HG02571 (cell line): ENCODE data around the gene IGHMBP2.

Source experiments
- ATAC-seq: cut with Tn5 transposase; IDR thresholded peaks from one replicate; pipeline ENCODE4 v1.9.1; 2021; ENCODE audit warnings: mild to moderate bottlenecking, moderate library complexity; ENCODE audit not compliant: unreplicated experiment

IGHMBP2 gene

DNA sequence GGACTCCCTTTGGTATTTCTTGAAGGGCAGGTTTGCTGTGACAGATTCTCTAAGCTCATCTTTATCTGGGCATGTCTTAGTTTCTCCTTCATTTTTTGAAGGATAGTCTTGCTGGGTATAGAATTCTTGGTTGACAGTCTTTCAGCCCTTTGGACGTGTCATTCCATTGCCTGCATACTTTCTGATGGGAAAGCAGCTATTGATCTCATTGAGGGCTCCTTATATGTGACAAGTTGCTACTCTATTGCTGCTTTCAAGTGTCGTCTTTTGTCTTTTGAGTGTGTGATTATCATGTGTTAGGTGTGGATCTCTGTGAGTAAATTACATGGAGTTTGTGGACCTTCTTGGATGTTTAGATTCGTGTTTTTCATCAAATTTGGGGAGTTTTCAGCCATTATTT is 21.9 kb downstream of the IGHMBP2 start:
- ATAC-seq, result no peak

GRCh38 chr11:68927280-68928135 is 23.8 kb downstream of the IGHMBP2 start:
- ATAC-seq, result no peak

DNA sequence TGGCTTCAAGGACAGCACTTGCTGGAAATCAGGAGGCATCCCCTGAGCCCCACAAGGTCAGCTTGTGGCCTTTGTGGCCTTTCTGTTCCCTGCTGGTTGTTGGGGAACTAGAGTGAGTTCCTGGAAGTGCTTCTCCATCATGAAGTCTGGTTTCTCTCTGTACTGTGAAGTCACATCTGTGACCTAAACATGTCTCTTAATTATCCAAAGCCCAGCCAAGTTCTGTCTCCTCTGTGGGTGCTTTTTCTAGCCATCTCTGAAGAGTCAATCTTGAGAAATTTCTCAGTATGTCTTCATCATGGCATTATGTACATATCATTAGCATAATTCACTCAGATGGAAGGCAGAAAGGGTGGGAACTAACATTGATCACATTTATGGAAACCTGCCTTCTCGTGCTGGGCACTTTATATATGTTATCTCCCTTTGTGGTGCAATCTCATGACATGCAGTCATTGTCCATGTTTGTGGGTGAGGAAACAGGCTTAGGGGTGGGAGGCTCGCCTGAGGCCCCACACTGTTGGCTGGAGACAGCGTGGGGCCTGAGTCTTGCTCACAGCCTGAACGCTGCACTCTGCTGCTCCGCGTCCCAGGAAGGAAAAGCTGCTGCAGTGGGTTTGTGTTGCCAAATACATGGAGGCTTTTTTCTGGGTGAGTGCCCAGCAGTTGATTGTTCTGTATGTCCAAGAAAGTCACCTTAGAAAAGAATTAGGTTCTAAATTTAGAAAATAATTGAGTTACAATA is 24.6 kb downstream of the IGHMBP2 start:
- ATAC-seq, result no peak

DNA sequence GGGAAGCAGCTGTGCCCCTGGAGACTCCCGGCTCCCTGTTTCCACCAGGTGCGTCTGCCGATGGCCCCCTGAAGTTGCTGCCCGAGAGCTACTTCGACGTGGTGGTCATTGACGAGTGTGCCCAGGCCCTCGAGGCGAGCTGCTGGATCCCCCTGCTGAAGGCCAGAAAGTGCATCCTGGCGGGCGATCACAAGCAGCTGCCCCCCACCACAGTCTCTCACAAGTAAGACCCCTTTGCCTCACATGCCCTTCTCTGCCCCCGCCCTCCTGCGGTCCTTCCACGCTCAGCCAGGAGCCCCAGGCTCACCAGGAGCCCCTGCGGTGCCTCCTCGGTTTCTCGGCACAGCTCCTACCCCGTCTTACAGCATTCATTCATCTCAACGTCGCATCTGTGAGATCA is 25.4 kb downstream of the IGHMBP2 start:
- ATAC-seq, result no peak

GRCh38 chr11:68929706-68930570 is 26.2 kb downstream of the IGHMBP2 start:
- ATAC-seq, result no peak

- ATAC-seq, result no peak
These were observed 27.5 kb downstream of the IGHMBP2 start for GRCh38 chr11:68930991-68931855.

DNA sequence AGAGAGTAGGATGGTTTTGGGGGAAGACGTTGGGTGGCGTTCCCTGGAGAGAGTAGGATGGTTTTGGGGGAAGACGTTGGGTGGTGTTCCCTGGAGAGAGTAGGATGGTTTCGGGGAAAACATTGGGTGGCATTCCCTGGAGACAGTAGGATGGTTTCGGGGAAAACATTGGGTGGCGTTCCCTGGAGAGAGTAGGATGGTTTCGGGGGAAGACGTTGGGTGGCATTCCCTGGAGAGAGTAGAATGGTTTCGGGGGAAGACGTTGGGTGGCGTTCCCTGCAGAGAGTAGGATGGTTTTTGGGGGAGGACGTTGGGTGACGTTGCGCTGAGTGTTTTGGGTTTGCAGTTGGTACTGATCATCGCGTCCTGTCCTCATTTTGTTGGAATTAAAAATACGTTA is 28.2 kb downstream of the IGHMBP2 start:
- ATAC-seq, result no peak

DNA sequence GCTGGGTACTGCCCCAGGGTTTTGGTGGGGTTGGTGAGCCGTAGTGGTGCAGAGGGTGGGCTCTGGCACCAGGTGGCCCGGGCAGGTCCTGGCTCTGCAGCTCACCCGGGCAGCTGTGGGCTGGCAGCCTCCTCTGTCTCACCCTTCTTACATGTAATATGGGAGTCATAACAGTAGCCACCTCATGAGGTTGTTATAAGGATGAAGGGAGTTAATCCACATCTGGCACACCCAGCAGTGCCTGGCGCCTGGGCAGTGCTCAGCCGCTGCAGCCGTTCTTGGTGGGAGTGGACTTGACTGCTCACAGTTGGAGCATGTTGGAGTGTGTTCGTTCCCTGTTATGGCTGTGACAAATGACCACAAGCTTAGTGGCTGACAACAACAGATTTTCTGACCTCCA is 28.7 kb downstream of the IGHMBP2 start:
- ATAC-seq, result no peak

GRCh38 chr11:68932933-68933577 is 29.4 kb downstream of the IGHMBP2 start:
- ATAC-seq, result no peak

GRCh38 chr11:68933605-68934320 is 30.1 kb downstream of the IGHMBP2 start:
- no peak for ATAC-seq

- no peak for ATAC-seq
These were observed 30.6 kb downstream of the IGHMBP2 start for GRCh38 chr11:68934321-68934645.

DNA sequence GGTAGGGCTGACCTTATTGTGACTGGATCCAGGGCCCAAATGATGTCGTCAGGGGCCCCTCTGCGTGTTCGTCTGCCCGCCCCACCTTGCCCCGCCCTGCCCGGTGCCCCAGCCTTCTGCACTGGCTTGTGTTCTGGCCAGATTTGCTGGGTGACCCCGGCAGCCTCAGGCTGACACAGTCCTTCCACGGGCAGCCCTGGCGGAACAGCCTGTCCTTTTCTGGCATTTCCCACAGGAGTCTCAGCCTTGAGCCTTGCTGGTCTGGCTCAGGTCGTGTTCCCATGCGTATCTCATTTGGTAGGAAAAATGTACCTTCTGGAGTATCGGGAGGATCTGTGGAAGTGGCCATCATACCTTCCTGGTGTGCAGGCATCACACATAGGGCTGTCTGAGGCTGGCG is 31.0 kb downstream of the IGHMBP2 start:
- no peak for ATAC-seq

GRCh38 chr11:68935066-68935465 is 31.4 kb downstream of the IGHMBP2 start:
- ATAC-seq, result no peak

- ATAC-seq, result no peak
These were observed 32.0 kb downstream of the IGHMBP2 start for GRCh38 chr11:68935516-68936357.

DNA sequence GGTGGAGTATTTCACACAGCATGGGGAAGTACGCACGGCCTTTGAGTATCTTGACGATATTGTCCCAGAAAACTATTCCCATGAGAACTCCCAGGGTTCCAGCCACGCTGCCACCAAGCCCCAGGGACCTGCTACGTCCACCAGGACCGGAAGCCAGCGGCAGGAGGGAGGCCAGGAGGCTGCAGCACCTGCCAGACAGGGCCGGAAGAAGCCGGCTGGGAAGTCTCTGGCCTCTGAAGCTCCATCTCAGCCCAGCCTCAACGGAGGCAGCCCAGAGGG is 32.6 kb downstream of the IGHMBP2 start:
- no peak for ATAC-seq

- ATAC-seq, result no peak
These were observed 33.3 kb downstream of the IGHMBP2 start for GRCh38 chr11:68936676-68937620.

GRCh38 chr11:68938088-68938487 is 34.4 kb downstream of the IGHMBP2 start:
- ATAC-seq, result no peak
